ENCODE results near the gene CFH. TPM values are rescaled to one million over a fixed set of nuclear protein-coding genes. Genes with fewer than 3 reads are reported as not detected.

Gene CFH
- total RNA-seq, 1 experiment from 2014 or later, result 9.7 TPM

GRCh38 chr1:196655494-196655893 lies 3.7 kb downstream of the CFH start:
- H3K36me3 ChIP-seq, result no peaks in the 10 kb centered on the region
- no peaks in the 10 kb centered on the region for H3K27me3 ChIP-seq
- H3K4me3 ChIP-seq, result no peak overlapping the region
- no peaks in the 10 kb centered on the region for H3K9me3 ChIP-seq
- no peak for DNase-seq

- DNase-seq, result no peak
- no peaks in the 10 kb centered on the region for H3K9me3 ChIP-seq
- H3K27me3 ChIP-seq, result no peaks in the 10 kb centered on the region
- no peaks in the 10 kb centered on the region for H3K36me3 ChIP-seq
- no peak overlapping the region for H3K4me3 ChIP-seq
These were observed 7.6 kb downstream of the CFH start for GRCh38 chr1:196659471-196659870.

GRCh38 chr1:196660272-196660671 lies 8.4 kb downstream of the CFH start:
- Histone ChIP-seq H3K36me3 (no peaks in the 10 kb centered on the region), H3K9me3 (no peaks in the 10 kb centered on the region), H3K27me3 (no peaks in the 10 kb centered on the region), H3K4me3 (no peak overlapping the region)
- DNase-seq, result no peak

GRCh38 chr1:196660852-196661251 lies 9.0 kb downstream of the CFH start:
- Histone ChIP-seq H3K9me3 (no peaks in the 10 kb centered on the region), H3K27me3 (no peaks in the 10 kb centered on the region), H3K36me3 (no peaks in the 10 kb centered on the region), H3K4me3 (no peak overlapping the region)
- no peak for DNase-seq

GRCh38 chr1:196661345-196661744 lies 9.5 kb downstream of the CFH start:
- H3K36me3 ChIP-seq, result no peaks in the 10 kb centered on the region
- DNase-seq, result no peak
- no peaks in the 10 kb centered on the region for H3K9me3 ChIP-seq
- no peaks in the 10 kb centered on the region for H3K27me3 ChIP-seq
- H3K4me3 ChIP-seq, result no peak overlapping the region

- Histone ChIP-seq H3K27me3 (no peaks in the 10 kb centered on the region), H3K4me3 (no peak overlapping the region), H3K36me3 (no peaks in the 10 kb centered on the region), H3K9me3 (peaks cover 5% of the 10 kb centered on the region)
- DNase-seq, result no peak
These were observed 15.3 kb downstream of the CFH start for GRCh38 chr1:196667131-196667530.

GRCh38 chr1:196669051-196669450 lies 17.2 kb downstream of the CFH start:
- H3K27me3 ChIP-seq, result no peaks in the 10 kb centered on the region
- H3K4me3 ChIP-seq, result no peak overlapping the region
- H3K36me3 ChIP-seq, result no peaks in the 10 kb centered on the region
- H3K9me3 ChIP-seq, result peaks cover 5% of the 10 kb centered on the region
- DNase-seq, result no peak

- Histone ChIP-seq H3K27me3 (no peaks in the 10 kb centered on the region), H3K36me3 (no peaks in the 10 kb centered on the region), H3K9me3 (peaks cover 5% of the 10 kb centered on the region), H3K4me3 (no peak overlapping the region)
- DNase-seq, result no peak
These were observed 17.9 kb downstream of the CFH start for GRCh38 chr1:196669693-196670092.

GRCh38 chr1:196674908-196675307 lies 23.1 kb downstream of the CFH start:
- Histone ChIP-seq H3K36me3 (no peaks in the 10 kb centered on the region), H3K4me3 (no peak overlapping the region), H3K9me3 (no peaks in the 10 kb centered on the region), H3K27me3 (no peaks in the 10 kb centered on the region)
- no peak for DNase-seq

GRCh38 chr1:196677781-196678509 lies 26.1 kb downstream of the CFH start:
- Histone ChIP-seq H3K27me3 (no peaks in the 10 kb centered on the region), H3K4me3 (no peak overlapping the region), H3K9me3 (no peaks in the 10 kb centered on the region), H3K36me3 (no peaks in the 10 kb centered on the region)
- DNase-seq, result no peak

GRCh38 chr1:196678510-196678884 lies 26.7 kb downstream of the CFH start:
- Histone ChIP-seq H3K27me3 (no peaks in the 10 kb centered on the region), H3K4me3 (no peak overlapping the region)
- no peak for DNase-seq

GRCh38 chr1:196680107-196680506 lies 28.3 kb downstream of the CFH start:
- H3K9me3 ChIP-seq, result no peaks in the 10 kb centered on the region
- no peak overlapping the region for H3K4me3 ChIP-seq
- H3K27me3 ChIP-seq, result no peaks in the 10 kb centered on the region
- H3K36me3 ChIP-seq, result no peaks in the 10 kb centered on the region
- DNase-seq, result no peak

More at GRCh38 chr1:196678510-196678884, 26.7 kb downstream of the CFH start:
- Histone ChIP-seq H3K36me3 (no peaks in the 10 kb centered on the region), H3K9me3 (no peaks in the 10 kb centered on the region)

- Histone ChIP-seq H3K27me3 (no peaks in the 10 kb centered on the region), H3K9me3 (no peaks in the 10 kb centered on the region), H3K4me3 (no peak overlapping the region), H3K36me3 (no peaks in the 10 kb centered on the region)
- no peak for DNase-seq
These were observed 32.6 kb downstream of the CFH start for GRCh38 chr1:196684476-196684875.

GRCh38 chr1:196685506-196685905 lies 33.7 kb downstream of the CFH start:
- no peaks in the 10 kb centered on the region for H3K36me3 ChIP-seq
- H3K27me3 ChIP-seq, result no peaks in the 10 kb centered on the region
- H3K4me3 ChIP-seq, result no peak overlapping the region
- H3K9me3 ChIP-seq, result no peaks in the 10 kb centered on the region
- no peak for DNase-seq

- no peaks in the 10 kb centered on the region for H3K9me3 ChIP-seq
- no peak overlapping the region for H3K4me3 ChIP-seq
- no peaks in the 10 kb centered on the region for H3K36me3 ChIP-seq
- H3K27me3 ChIP-seq, result no peaks in the 10 kb centered on the region
- DNase-seq, result no peak
These were observed 37.2 kb downstream of the CFH start for GRCh38 chr1:196689001-196689400.

GRCh38 chr1:196690582-196690981 lies 38.7 kb downstream of the CFH start:
- no peak for DNase-seq
- Histone ChIP-seq H3K9me3 (no peaks in the 10 kb centered on the region), H3K4me3 (no peak overlapping the region), H3K36me3 (no peaks in the 10 kb centered on the region), H3K27me3 (no peaks in the 10 kb centered on the region)

- no peak for DNase-seq
- peaks cover 3% of the 10 kb centered on the region; the same call in 1 of the 2 replicates for H3K9me3 ChIP-seq
- H3K4me3 ChIP-seq, result no peak overlapping the region
- H3K27me3 ChIP-seq, result no peaks in the 10 kb centered on the region
- no peaks in the 10 kb centered on the region for H3K36me3 ChIP-seq
These were observed 47.1 kb downstream of the CFH start for GRCh38 chr1:196698993-196699392.

GRCh38 chr1:196701144-196701543 lies 49.3 kb downstream of the CFH start:
- H3K9me3 ChIP-seq, result peaks cover 3% of the 10 kb centered on the region; the same call in 1 of the 2 replicates
- H3K4me3 ChIP-seq, result no peak overlapping the region
- H3K36me3 ChIP-seq, result no peaks in the 10 kb centered on the region
- DNase-seq, result no peak
- H3K27me3 ChIP-seq, result no peaks in the 10 kb centered on the region

All from MG63 (cell line).